ENCODE data around the gene EYS.

EYS gene

DNA sequence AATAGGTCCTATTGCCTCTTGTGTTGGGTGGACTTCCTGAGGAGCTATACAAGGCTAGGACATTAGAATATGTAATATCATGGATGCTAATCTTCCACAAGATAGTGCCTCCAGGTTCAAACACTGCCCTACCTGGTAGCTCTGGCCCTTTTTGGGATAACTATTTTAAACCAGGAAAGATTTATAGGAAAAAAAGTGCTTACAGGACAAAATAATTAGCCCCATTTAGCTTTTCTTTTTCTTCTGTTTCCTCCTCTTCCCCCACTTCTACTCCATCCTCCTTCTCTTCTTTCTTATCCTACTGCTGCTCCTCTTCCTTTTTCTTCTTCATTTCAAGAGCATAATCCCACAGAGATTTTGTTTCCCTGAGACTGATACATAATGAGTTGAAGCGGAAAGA, 1104.0 kb downstream of the EYS start:
- DNase-seq (ENCODE audit: low read depth in 2 of 2) = no peak

DNA sequence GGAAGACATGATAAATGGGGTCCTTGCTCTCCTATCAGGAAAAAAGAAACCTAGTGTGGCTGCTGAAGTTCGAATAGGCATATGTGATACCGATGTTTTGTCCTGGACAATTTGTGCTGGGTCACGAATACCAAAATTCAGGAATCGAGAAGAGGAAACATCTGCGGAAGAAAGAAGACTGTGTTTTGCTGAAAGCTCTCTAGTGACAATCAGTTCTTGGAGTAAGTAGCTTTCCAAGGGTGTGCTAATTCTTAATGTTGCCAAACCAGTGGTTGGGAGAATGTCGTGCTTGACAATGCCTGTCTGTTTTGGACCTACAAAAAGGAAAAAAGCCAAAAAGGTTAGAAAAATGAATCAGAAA, 1115.4 kb downstream of the EYS start:
- no peak for DNase-seq (ENCODE audit: low read depth in 2 of 2)

DNA sequence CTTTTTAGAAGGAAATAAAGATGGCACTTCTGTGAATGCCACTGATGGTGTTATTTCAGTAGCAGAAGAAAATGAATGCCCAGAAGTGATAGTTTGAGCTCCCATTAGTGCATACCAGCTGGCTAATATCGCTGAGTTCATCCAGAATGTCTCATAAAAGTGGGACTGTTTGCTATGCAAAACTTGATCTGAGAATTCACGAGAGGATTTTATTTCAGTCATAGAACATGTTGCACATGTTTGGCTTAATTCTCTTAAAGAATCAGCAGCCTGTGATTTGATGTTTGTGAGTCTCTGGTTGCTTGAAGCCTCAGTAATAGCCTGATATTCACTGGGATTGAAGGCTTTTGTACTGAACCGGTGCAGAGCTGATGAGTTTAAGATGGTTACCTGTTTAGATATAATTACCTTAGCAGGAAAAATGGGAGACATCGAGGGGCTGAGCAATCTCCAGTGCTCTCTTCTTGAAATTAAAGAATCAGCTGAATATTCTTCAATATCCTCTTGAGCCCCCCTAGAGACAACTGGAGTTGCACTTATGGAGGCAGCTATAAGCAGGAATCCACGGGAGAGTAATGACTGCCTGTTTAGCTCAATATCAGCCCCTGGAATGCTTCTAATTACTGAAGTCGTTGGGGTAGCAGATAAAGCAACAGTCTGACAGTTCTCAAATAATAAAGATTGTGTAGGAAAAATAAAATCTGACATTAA, 1115.9 kb downstream of the EYS start:
- DNase-seq (ENCODE audit: low read depth in 2 of 2) = no peak

DNA sequence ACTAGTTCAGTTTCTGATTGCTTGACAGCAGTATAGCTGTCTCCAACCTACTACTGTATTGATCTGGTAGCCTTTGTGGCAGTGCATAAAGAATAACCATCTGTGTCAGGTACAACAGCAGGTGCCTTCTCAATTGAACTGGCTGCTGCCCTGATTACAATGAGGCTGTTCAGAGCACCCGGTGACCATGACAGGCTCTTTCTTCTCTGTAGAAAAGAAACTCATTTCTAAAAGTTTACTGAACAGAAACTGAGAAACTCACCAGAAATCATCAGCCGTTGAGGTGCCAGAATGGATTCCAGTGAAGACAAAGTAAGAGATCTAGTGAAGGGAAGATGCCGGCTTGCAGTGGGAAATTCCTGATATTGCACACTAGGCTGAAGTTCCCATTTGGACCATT, 1117.1 kb downstream of the EYS start:
- DNase-seq (ENCODE audit: low read depth in 2 of 2) = no peak

DNA sequence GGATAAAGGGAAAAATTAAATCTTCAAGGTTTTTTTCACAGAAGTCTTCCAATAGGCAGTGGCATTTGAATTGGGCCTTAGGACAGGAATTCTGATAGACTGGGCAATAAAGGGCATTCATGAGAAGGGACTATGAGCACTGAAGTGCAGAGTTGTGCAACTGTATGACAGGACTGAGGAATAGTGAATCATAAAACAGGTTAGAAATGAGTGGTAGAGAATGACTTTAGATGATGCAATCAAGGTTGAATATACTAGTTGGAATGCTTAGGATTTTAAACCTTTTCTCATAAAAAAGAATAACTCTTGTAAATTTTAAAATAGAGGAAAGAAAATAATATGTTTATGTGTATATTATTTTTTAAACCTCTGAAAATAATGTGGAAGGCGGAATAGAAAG, 1126.7 kb downstream of the EYS start:
- DNase-seq (ENCODE audit: low read depth in 2 of 2) = no peak

DNA sequence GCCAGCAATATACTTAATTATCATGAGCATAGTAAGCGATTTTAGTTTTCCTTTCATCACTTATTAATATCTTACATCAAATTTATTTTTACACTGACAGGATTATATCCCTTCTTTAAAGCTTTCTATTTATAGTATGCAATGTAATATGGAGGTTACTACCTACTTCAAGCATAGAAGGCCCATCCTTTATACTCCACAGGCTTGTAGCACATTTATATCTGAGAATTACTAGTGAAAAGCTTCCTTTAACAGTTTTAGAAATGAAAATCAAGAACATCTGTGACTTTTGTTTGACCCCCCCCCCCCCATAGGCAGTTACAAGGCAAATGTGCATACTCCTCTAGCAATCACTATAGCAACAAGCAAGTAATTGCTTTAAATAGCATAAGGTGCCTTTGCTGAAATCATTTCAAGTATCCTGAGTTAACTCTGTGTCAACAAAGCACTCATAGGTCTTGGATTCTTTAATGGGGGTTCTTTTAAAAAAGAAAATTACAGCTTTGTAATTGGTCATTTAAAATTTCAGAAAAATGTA, 1153.7 kb downstream of the EYS start:
- DNase-seq (ENCODE audit: low read depth in 2 of 2) = no peak

DNA sequence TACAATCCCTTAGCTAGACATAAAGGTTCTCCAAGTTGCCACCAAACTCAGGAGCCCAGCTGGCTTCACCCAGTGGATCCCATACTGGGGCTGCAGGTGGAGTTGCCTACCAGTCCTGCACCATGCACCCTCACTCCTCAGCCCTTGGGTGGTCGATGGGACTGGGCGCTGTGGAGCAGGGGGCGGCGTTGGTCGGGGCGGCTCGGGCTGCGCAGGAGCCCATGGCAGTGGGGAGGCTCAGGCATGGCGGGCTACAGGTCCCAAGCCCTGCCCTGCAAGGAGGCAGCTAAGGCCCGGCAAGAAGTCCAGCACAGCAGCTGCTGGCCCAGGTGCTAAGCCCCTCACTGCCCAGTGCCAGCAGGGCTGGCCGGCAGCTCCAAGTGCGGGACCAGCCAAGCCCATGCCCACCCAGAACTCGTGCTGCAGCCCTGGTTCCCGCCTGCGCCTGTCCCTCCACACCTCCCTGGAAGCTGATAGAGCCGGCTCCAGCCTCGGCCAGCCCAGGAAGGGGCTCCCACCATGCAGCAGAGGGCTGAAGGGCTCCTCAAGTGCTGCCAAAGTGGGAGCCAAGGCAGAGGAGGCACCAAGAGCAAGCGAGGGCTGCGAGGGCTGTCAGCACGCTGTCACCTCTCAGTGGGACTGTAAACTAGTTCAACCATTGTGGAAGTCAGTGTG, 1159.3 kb downstream of the EYS start:
- no peak for DNase-seq (ENCODE audit: low read depth in 2 of 2)

DNA sequence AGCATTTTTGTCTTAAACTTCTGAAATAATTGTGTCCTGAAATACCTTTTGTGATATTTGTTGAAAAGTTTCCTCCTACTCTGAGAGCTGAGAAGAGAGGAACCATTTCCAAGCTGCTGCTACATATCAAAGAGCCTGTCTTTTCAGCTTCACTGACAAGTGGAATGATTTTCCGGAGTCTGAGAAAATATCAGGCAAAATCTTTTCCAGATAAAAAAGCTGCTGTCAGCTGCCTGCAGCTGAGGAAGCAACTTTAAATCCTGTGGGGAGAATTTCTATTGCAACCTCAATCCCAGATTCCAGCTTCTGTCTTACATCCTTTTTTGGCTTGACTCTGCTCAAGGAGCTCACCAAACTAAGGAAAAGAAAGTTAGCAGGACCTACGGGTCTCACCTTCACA, 1167.1 kb downstream of the EYS start:
- DNase-seq (ENCODE audit: low read depth in 2 of 2) = no peak

- no peak for DNase-seq (ENCODE audit: low read depth in 2 of 2)
Measured at GRCh38 chr6:64538722-64539121, 1168.3 kb downstream of the EYS start.

GRCh38 chr6:64527899-64528298, 1179.1 kb downstream of the EYS start:
- DNase-seq (ENCODE audit: low read depth in 2 of 2) = no peak

DNA sequence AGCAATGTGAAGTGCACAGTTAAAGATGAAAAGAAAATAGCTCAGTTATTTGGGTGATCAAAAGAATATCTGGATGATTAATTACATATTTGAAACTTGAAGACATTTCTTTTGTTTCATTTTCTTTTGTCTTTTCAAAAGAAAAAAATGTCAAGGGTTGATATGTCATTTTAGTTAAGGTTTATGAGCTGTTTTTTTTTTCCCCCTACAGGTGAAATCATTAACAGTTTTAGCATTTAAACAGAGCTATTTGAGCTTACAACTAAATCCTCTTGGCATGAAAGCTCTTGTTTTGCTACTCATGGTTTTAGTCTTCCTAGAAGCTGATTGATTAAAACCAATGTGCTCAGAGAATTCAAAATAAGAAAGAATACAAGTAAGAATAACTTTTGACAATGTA, 1184.2 kb downstream of the EYS start:
- DNase-seq (ENCODE audit: low read depth in 2 of 2) = no peak

GRCh38 chr6:64520050-64520449, 1187.0 kb downstream of the EYS start:
- DNase-seq (ENCODE audit: low read depth in 2 of 2) = no peak

GRCh38 chr6:64516393-64516792, 1190.6 kb downstream of the EYS start:
- DNase-seq (ENCODE audit: low read depth in 2 of 2) = no peak

GRCh38 chr6:64507661-64508060, 1199.4 kb downstream of the EYS start:
- DNase-seq (ENCODE audit: low read depth in 2 of 2) = no peak

DNA sequence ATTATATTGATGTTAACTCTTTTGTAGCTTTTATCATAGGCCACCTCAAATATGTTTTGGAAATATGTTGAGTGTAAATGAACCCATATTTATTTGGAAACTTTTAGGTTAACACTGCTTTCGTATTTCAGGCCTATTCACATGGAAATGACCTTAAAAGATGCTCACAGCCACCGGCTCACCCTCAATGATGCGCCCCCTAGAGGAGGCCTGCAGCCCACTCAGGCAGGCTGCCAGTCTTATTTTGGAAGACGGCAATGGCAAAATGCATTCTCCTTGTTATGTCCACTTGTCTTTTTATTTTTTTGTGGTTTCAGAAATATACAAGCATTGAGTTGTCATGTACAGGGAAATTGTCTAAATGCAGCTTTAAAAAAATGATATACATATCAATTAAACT, 1201.7 kb downstream of the EYS start:
- no peak for DNase-seq (ENCODE audit: low read depth in 2 of 2)

DNA sequence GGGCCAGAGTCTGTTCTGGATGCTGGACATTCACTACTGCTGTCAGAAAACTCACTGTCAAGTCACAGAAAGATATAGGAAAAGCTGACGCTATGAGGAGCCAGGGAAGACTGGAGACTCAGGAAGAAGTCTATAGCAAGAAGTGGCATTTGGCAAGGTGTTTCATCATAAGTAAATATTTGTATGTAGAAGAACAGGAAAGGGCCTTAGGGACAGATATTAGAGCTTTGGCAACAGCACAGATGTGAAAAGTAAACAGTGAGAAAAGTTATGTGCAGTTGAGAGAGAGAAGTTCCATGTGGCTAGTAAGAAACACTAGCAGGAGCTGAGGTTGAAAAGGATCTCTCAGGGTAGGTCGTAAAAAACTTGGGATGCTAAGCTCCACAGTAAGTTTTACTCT, 1202.5 kb downstream of the EYS start:
- no peak for DNase-seq (ENCODE audit: low read depth in 2 of 2)

DNA sequence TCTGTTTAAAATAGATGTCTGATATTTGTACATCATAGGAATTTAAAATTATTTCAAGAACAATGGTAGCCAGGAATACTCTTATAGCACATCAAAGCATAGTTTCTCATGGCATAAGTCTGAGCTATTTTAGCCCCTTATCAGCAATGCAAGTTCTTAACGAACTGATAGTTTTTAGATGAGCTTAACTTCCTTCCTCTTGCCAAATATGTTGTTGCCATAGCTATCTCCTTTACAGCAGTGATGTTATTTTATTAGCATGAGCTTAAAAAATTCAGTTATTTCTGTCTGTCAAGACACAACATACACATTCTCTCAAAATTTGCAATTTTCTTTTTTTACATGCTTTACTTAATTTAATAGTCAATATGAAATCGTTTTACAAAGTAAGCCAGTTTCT, 1204.2 kb downstream of the EYS start:
- no peak for DNase-seq (ENCODE audit: low read depth in 2 of 2)

- DNase-seq (ENCODE audit: low read depth in 2 of 2) = no peak
Measured at GRCh38 chr6:64497634-64498033, 1209.4 kb downstream of the EYS start.

GRCh38 chr6:64489763-64490162, 1217.3 kb downstream of the EYS start:
- DNase-seq (ENCODE audit: low read depth in 2 of 2) = no peak

- DNase-seq (ENCODE audit: low read depth in 2 of 2) = no peak
Measured at GRCh38 chr6:64486578-64487351, 1220.3 kb downstream of the EYS start.

- no peak for DNase-seq (ENCODE audit: low read depth in 2 of 2)
Measured at GRCh38 chr6:64483956-64484499, 1223.0 kb downstream of the EYS start.

DNA sequence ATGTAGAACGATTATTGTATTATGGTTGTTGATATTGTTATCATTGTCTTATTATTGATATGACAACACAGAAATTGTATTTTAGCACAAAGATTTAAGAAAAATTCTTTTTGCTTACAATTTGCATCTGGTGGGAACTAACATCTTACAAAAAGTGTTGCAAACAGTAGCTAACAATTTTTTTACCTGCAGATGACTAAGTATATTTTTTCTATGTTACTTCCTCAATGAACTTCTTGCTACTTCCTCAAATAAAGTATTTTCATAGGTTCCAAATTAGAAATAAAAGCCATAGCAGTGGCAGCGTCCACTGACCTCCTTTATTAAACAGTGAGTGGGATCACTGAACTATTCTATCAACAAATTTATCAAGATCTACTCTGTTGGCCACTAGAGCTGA, 1224.4 kb downstream of the EYS start:
- no peak for DNase-seq (ENCODE audit: low read depth in 2 of 2)

- no peak for DNase-seq (ENCODE audit: low read depth in 2 of 2)
Measured at GRCh38 chr6:64479134-64479533, 1227.9 kb downstream of the EYS start.
